HepG2 (cell line): Measurements from ENCODE around the gene FUOM. TPM values are rescaled to one million over a fixed set of nuclear protein-coding genes. Genes with fewer than 3 reads are reported as not detected.

Experiments
- GABPA ChIP-seq, 2 experiments: IDR thresholded peaks; 2 replicates each; pipeline ENCODE4 v1.6.1; 2011 to 2016; ENCODE audit warnings: low read depth in 2 of 2, low read length in 1 of 2, missing biosample characterization in 1 of 2, missing genetic modification characterization in 1 of 2
- MED8 ChIP-seq: sonication (generic); formaldehyde crosslinking; IDR thresholded peaks from 2 replicates; pipeline ENCODE4 v1.8.1; 2023; ENCODE audit warnings: mild to moderate bottlenecking, missing genetic modification reagents; ENCODE audit not compliant: insufficient replicate concordance
- MIER3 ChIP-seq: IDR thresholded peaks from 2 replicates; pipeline ENCODE4 v1.6.1; 2016; ENCODE audit warnings: missing compliant biosample characterization, borderline replicate concordance
- NBN ChIP-seq: fragments of 450-650 bp; conservative IDR thresholded peaks from 2 replicates; pipeline ENCODE4 v1.6.1; 2017
- NCOR1 ChIP-seq: fragments of 200-600 bp; sonication (generic); IDR thresholded peaks from 2 replicates; pipeline ENCODE4 v1.7.0; 2017; ENCODE audit warnings: antibody characterized with exemption, low read length, borderline replicate concordance
- SRSF1 ChIP-seq: fragments of 200-400 bp; formaldehyde crosslinking; optimal IDR thresholded peaks from 2 replicates; pipeline ENCODE3; 2017; ENCODE audit warnings: mild to moderate bottlenecking, low read depth, low read length, moderate library complexity
- ZNF12 ChIP-seq: sonication (generic); formaldehyde crosslinking; IDR thresholded peaks from 2 replicates; pipeline ENCODE4 v1.5.0; 2020; ENCODE audit warnings: missing genetic modification reagents
- ZNF296 ChIP-seq: sonication (generic); formaldehyde crosslinking; conservative IDR thresholded peaks from 2 replicates; pipeline ENCODE4 v1.5.0; 2020; ENCODE audit warnings: mild to moderate bottlenecking, missing genetic modification reagents
- ZNF337 ChIP-seq: sonication (generic); formaldehyde crosslinking; IDR thresholded peaks from 2 replicates; pipeline ENCODE4 v1.5.1; 2020; ENCODE audit warnings: missing genetic modification reagents, low read depth, mild to moderate bottlenecking, borderline replicate concordance
- ZNF550 ChIP-seq: sonication (generic); formaldehyde crosslinking; IDR thresholded peaks from 2 replicates; pipeline ENCODE4 v1.4.0; 2020; ENCODE audit warnings: mild to moderate bottlenecking, missing genetic modification reagents, borderline replicate concordance
- ZNF709 ChIP-seq: sonication (generic); formaldehyde crosslinking; IDR thresholded peaks from 2 replicates; pipeline ENCODE4 v1.5.0; 2020; ENCODE audit warnings: mild to moderate bottlenecking, missing genetic modification reagents
- polyA plus RNA-seq, 8 experiments: library from polyadenylated mRNA; depleted of rRNA in 3 of 8; stranded (reverse) in 7 of 8; unstranded in 1 of 8; fragments of >200 nt; fragmentation: Illumina TruSeq in 4 of 8; extraction: Trizol in 4 of 8; gene quantifications; 2 replicates each; pipeline versions ENCODE4 v1.2.1 to v1.2.3, GENCODE V29; 2011 to 2016; ENCODE audit warnings: low read depth in 4 of 8, missing spikeins in 1 of 8, mixed read lengths in 1 of 8; ENCODE audit not compliant: insufficient read depth in 1 of 8
- total RNA-seq, 5 experiments: library from RNA; depleted of rRNA; stranded (reverse); fragments of >200 nt; fragmentation: Illumina TruSeq; extraction: Trizol; gene quantifications; 2 replicates each; pipeline ENCODE4 v1.2.3, GENCODE V29; 2016; ENCODE audit warnings: low read depth in 1 of 5
- TF ChIP-seq, protein P1 (sequence below): sonication (generic); formaldehyde crosslinking; IDR thresholded peaks from 2 replicates; pipeline ENCODE4 v1.5.1; 2020; ENCODE audit warnings: missing genetic modification reagents, mild to moderate bottlenecking, borderline replicate concordance
- TF ChIP-seq, protein P2 (sequence below): IDR thresholded peaks from 2 replicates; pipeline ENCODE4 v1.6.1; 2012; ENCODE audit warnings: inconsistent platforms
- TF ChIP-seq, protein P3 (sequence below): sonication (generic); formaldehyde crosslinking; IDR thresholded peaks from 2 replicates; pipeline ENCODE4 v1.4.0; 2020; ENCODE audit warnings: missing genetic modification reagents
- TF ChIP-seq, protein P4 (sequence below): sonication (generic); formaldehyde crosslinking; IDR thresholded peaks from 2 replicates; pipeline ENCODE4 v1.4.0; 2020; ENCODE audit warnings: mild to moderate bottlenecking, missing genetic modification reagents
- TF ChIP-seq, protein P5 (sequence below): sonication (generic); formaldehyde crosslinking; IDR thresholded peaks from 2 replicates; pipeline ENCODE4 v1.5.1; 2020; ENCODE audit warnings: missing genetic modification reagents, mild to moderate bottlenecking, borderline replicate concordance
- TF ChIP-seq, protein P6 (sequence below): IDR thresholded peaks from 2 replicates; pipeline ENCODE4 v1.6.1; 2016; ENCODE audit warnings: missing biosample characterization, missing genetic modification reagents, low read depth

The FUOM gene
- total and polyA plus RNA-seq, 2 of the 13 experiments (the other 11 are each of a cell fraction or from before 2014, with no cell fraction given) = 27.5 to 60.4 TPM

DNA sequence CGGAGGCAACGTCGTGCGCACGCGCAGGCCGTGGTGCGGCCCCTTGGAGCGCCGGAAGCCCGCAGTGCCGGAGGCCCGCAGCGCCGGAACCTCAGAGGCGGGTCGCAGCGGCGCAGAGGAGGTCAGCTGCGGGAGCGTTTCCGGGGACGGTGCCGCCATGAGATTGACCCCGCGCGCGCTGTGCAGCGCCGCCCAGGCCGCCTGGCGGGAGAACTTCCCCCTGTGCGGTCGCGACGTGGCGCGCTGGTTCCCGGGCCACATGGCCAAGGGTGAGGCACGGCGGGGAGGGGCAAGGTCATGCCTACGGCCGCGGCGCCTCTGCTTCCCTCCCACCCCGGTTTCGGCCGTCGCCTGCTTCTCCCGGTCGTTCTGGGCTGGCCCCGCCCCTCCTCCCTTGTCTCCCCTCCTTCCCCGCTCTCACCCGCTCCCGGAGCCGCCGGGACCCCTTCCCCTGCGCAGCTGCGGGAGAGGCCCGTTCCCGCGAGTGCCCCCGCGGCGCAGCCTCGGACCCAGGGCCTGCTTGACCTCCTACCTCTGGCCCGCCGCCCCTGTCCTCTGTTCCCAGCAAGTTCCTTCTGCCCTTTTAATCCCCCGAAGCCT lies 36.3 kb upstream of the FUOM start, which contains the start of gene MTG1 (continued):
- TF ChIP-seq, protein P1, sequence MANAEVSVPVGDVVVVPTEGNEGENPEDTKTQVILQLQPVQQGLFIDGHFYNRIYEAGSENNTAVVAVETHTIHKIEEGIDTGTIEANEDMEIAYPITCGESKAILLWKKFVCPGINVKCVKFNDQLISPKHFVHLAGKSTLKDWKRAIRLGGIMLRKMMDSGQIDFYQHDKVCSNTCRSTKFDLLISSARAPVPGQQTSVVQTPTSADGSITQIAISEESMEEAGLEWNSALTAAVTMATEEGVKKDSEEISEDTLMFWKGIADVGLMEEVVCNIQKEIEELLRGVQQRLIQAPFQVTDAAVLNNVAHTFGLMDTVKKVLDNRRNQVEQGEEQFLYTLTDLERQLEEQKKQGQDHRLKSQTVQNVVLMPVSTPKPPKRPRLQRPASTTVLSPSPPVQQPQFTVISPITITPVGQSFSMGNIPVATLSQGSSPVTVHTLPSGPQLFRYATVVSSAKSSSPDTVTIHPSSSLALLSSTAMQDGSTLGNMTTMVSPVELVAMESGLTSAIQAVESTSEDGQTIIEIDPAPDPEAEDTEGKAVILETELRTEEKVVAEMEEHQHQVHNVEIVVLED (CRISPR knock-in tag) = peak; percentile 91
- TF ChIP-seq, protein P2, sequence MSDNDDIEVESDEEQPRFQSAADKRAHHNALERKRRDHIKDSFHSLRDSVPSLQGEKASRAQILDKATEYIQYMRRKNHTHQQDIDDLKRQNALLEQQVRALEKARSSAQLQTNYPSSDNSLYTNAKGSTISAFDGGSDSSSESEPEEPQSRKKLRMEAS = peak; percentile 97
- TF ChIP-seq ZNF12 (CRISPR knock-in tag) (no peak), ZNF709 (peak; percentile 86; the same call in 1 of the 2 replicates), ZNF296 (CRISPR knock-in tag) (no peak), ZNF550 (peak; percentile 89; the same call in 1 of the 2 replicates), GABPA (IDR thresholded peaks at IDR 0.05; ENCODE audit: low read depth, low read length) (peak; percentile 99), GABPA (CRISPR knock-in tag; IDR thresholded peaks at IDR 0.05; ENCODE audit: low read depth) (peak; percentile 89), MIER3 (CRISPR knock-in tag) (no peak), SRSF1 (peak; percentile 79), ZNF337 (CRISPR knock-in tag) (no peak), NBN (no peak), NCOR1 (peak; percentile 34; the same call in 1 of the 2 replicates), MED8 (peak; percentile 68)
- TF ChIP-seq, protein P3, sequence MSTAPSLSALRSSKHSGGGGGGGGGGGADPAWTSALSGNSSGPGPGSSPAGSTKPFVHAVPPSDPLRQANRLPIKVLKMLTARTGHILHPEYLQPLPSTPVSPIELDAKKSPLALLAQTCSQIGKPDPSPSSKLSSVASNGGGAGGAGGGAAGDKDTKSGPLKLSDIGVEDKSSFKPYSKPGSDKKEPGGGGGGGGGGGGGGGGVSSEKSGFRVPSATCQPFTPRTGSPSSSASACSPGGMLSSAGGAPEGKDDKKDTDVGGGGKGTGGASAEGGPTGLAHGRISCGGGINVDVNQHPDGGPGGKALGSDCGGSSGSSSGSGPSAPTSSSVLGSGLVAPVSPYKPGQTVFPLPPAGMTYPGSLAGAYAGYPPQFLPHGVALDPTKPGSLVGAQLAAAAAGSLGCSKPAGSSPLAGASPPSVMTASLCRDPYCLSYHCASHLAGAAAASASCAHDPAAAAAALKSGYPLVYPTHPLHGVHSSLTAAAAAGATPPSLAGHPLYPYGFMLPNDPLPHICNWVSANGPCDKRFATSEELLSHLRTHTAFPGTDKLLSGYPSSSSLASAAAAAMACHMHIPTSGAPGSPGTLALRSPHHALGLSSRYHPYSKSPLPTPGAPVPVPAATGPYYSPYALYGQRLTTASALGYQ (CRISPR knock-in tag) = peak; percentile 21; the same call in 1 of the 2 replicates
- TF ChIP-seq, protein P4, sequence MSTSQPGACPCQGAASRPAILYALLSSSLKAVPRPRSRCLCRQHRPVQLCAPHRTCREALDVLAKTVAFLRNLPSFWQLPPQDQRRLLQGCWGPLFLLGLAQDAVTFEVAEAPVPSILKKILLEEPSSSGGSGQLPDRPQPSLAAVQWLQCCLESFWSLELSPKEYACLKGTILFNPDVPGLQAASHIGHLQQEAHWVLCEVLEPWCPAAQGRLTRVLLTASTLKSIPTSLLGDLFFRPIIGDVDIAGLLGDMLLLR (CRISPR knock-in tag) = peak; percentile 81; the same call in 1 of the 2 replicates
- TF ChIP-seq, protein P5, sequence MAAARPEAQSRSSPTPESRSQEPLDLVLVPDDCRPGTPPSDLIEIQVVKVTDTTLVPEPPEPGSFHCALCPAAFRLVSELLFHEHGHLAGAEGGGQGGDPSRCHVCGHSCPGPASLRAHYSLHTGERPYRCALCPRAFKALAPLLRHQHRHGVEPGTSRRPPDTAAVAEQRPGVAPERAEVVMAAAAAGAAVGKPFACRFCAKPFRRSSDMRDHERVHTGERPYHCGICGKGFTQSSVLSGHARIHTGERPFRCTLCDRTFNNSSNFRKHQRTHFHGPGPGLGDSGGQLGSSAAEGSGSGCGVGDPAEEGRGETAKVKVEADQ (CRISPR knock-in tag) = peak; percentile 94
- TF ChIP-seq, protein P6, sequence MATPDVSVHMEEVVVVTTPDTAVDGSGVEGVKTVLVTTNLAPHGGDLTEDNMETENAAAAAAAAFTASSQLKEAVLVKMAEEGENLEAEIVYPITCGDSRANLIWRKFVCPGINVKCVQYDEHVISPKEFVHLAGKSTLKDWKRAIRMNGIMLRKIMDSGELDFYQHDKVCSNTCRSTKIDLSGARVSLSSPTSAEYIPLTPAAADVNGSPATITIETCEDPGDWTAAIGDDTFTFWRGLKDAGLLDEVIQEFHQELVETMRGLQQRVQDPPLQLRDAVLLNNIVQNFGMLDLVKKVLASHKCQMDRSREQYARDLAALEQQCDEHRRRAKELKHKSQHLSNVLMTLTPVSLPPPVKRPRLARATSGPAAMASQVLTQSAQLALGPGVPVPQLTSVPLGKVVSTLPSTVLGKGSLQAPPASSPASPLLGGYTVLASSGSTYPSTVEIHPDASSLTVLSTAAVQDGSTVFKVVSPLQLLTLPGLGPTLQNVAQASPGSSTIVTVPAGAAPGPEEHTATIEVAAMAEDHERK = peak; percentile 54
